GDM1 (cell line): Measurements from ENCODE around the gene IRF9.

ENCODE experiments used
- DNase-seq: peaks from one replicate; lab custom pipeline; 2025; lab: John Stamatoyannopoulos, UW

IRF9 gene

GRCh38 chr14:24160850-24161804, at the start of gene IRF9:
IRF9 (plus strand) TSS chr14:24161265; CDS start chr14:24162145, 880 bp downstream.
- DNase-seq = peak; percentile 94

GRCh38 chr14:24113379-24113800, 47.7 kb upstream of the IRF9 start:
- no peak for DNase-seq

- peak; percentile 83 for DNase-seq
Measured at GRCh38 chr14:24113801-24114531, 47.1 kb upstream of the IRF9 start.

- DNase-seq = peak; percentile 100
Measured at GRCh38 chr14:24114532-24115421, 46.3 kb upstream of the IRF9 start, which contains the start of the genes DCAF11 and NRL. DCAF11 (plus strand) TSS chr14:24114777; CDS start chr14:24115595, 818 bp downstream. NRL (minus strand) TSS chr14:24114949; CDS start chr14:24082848, 32,101 bp downstream.

GRCh38 chr14:24115422-24116127, 45.5 kb upstream of the IRF9 start:
- no peak for DNase-seq

GRCh38 chr14:24116128-24116814, 44.8 kb upstream of the IRF9 start:
- DNase-seq = no peak

GRCh38 chr14:24117179-24117578, 43.9 kb upstream of the IRF9 start:
- DNase-seq = no peak

- DNase-seq = no peak
Measured at GRCh38 chr14:24119691-24120090, 41.4 kb upstream of the IRF9 start.

GRCh38 chr14:24121210-24121609, 39.9 kb upstream of the IRF9 start:
- no peak for DNase-seq

GRCh38 chr14:24122416-24122815, 38.6 kb upstream of the IRF9 start:
- DNase-seq = no peak

GRCh38 chr14:24122898-24123297, 38.2 kb upstream of the IRF9 start:
- DNase-seq = no peak

- no peak for DNase-seq
Measured at GRCh38 chr14:24123424-24124417, 37.3 kb upstream of the IRF9 start.

- DNase-seq = no peak
Measured at GRCh38 chr14:24126939-24127338, 34.1 kb upstream of the IRF9 start.

- DNase-seq = no peak
Measured at GRCh38 chr14:24127673-24128072, 33.4 kb upstream of the IRF9 start.

- no peak for DNase-seq
Measured at GRCh38 chr14:24129410-24129998, 31.6 kb upstream of the IRF9 start.

- no peak for DNase-seq
Measured at GRCh38 chr14:24130380-24130716, 30.7 kb upstream of the IRF9 start, which contains the start of gene FITM1. FITM1 (plus strand) TSS chr14:24130659; CDS start chr14:24131564, 905 bp downstream.

- DNase-seq = no peak
Measured at GRCh38 chr14:24130717-24131548, 30.1 kb upstream of the IRF9 start.

- no peak for DNase-seq
Measured at GRCh38 chr14:24131549-24131966, 29.5 kb upstream of the IRF9 start.
